GM12878 (cell line): ENCODE measurements around the gene WRAP73. TPM values are rescaled to one million over a fixed set of nuclear protein-coding genes. Genes with fewer than 3 reads are reported as not detected.

Source experiments
- ATAC-seq: fragments of 200-7000 bp; cut with Tn5 transposase; 3 replicates; pipeline ENCODE4 v1.9.1; 2020; ENCODE audit warnings: mild to moderate bottlenecking, moderate library complexity
- BruUV-seq: library from RNA; stranded (reverse); fragments of 400-500 nt; replicated peaks from 2 replicates; lab custom pipeline; 2021; lab: Mats Ljungman, UMichigan
- CTCF ChIA-PET: fragments of 300-600 bp; sonication (Branson Sonifier 250); formaldehyde crosslinking; extraction: SDS; loops from one replicate; lab custom pipeline; 2021; ENCODE audit warnings: inconsistent platforms; lab: Yijun Ruan, JAX
- POLR2A ChIA-PET: fragments of 350-600 bp; formaldehyde crosslinking; extraction: SDS; loops from one replicate; lab custom pipeline; 2021; ENCODE audit warnings: inconsistent platforms; lab: Charles Lee
- RAD21 ChIA-PET: fragments of 300-600 bp; sonication (Branson Sonifier 250); formaldehyde crosslinking; loops from one replicate; lab custom pipeline; 2023; ENCODE audit warnings: antibody characterized with exemption; ENCODE audit not compliant: unreplicated experiment; lab: Charles Lee
- SMC1A ChIA-PET: fragments of 300-600 bp; sonication (Branson Sonifier 250); formaldehyde crosslinking; loops from one replicate; lab custom pipeline; 2023; ENCODE audit not compliant: unreplicated experiment, uncharacterized antibody; lab: Charles Lee
- DNase-seq: peaks from one replicate; pipeline ENCODE4 v3.0.0-alpha.2; 2011; ENCODE audit warnings: low read depth, low spot score
- FAIRE-seq: peaks from 3 replicates; lab custom pipeline; 2011; peaks lifted over from hg19 to GRCh38; lab: Jason Lieb, UNC
- H2AFZ ChIP-seq: 2 replicates; pipeline ENCODE4 v1.6.0; 2011; ENCODE audit warnings: low read depth, low read length, control low read depth; ENCODE audit not compliant: control insufficient read depth
- H3K27ac ChIP-seq: 2 replicates; pipeline ENCODE4 v1.5.1; 2011; ENCODE audit warnings: control low read depth; ENCODE audit not compliant: control insufficient read depth, insufficient read depth
- H3K27me3 ChIP-seq, 2 experiments: replicated peaks in 1 of 2; 2 replicates each; pipeline versions ENCODE4 v1.6.0 to v1.6.1; 2011; ENCODE audit warnings: low read length in 1 of 2; ENCODE audit not compliant: control insufficient read depth in 2 of 2, insufficient read depth in 2 of 2
- H3K36me3 ChIP-seq, 2 experiments: 2 replicates each; pipeline ENCODE4 v1.5.1; 2011; ENCODE audit warnings: low read length in 1 of 2; ENCODE audit not compliant: control insufficient read depth in 2 of 2, insufficient read depth in 2 of 2
- H3K4me1 ChIP-seq: 2 replicates; pipeline ENCODE4 v1.6.1; 2011; ENCODE audit warnings: mild to moderate bottlenecking, low read length, moderate library complexity, mixed read lengths; ENCODE audit not compliant: control insufficient read depth, insufficient read depth
- H3K4me2 ChIP-seq: 2 replicates; pipeline ENCODE4 v1.6.0; 2011; ENCODE audit warnings: control low read depth; ENCODE audit not compliant: control insufficient read depth, insufficient read depth
- H3K4me3 ChIP-seq: fragments of 200-600 bp; sonication (generic); 2 replicates; pipeline ENCODE4 v1.5.1; 2016
- H3K79me2 ChIP-seq: 2 replicates; pipeline ENCODE4 v1.6.0; 2011; ENCODE audit warnings: low read length; ENCODE audit not compliant: control insufficient read depth, insufficient read depth
- H3K9ac ChIP-seq: 2 replicates; pipeline ENCODE4 v1.8.0; 2011; ENCODE audit warnings: low read length, control low read depth, mixed read lengths; ENCODE audit not compliant: control insufficient read depth, insufficient read depth
- H3K9me3 ChIP-seq: replicated peaks from 3 replicates; pipeline ENCODE4 v1.5.1; 2011; ENCODE audit warnings: mild to moderate bottlenecking, low read length; ENCODE audit not compliant: control insufficient read depth, insufficient read depth
- H4K20me1 ChIP-seq: 2 replicates; pipeline ENCODE4 v1.6.0; 2011; ENCODE audit not compliant: control insufficient read depth, insufficient read depth
- CBX5 ChIP-seq: sonication (generic); IDR thresholded peaks from 2 replicates; pipeline ENCODE4 v1.6.1; 2016; ENCODE audit warnings: low read depth, moderate library complexity, mild to moderate bottlenecking, inconsistent platforms
- CTCF ChIP-seq, 3 experiments: IDR thresholded peaks in 2 of 3; conservative IDR thresholded peaks in 1 of 3; 2 replicates each; pipeline ENCODE4 v1.5.1; 2011; ENCODE audit warnings: low read depth in 3 of 3, low read length in 3 of 3, mild to moderate bottlenecking in 3 of 3, control low read depth in 2 of 3, moderate library complexity in 2 of 3, inconsistent platforms in 1 of 3, mixed read lengths in 1 of 3; ENCODE audit not compliant: control insufficient read depth in 2 of 3, insufficient read depth in 1 of 3; ENCODE audit errors: extremely low read depth in 1 of 3
- HDAC2 ChIP-seq: fragments of 200-600 bp; sonication (generic); IDR thresholded peaks from 2 replicates; pipeline ENCODE4 v1.6.1; 2017
- MAX ChIP-seq: IDR thresholded peaks from 2 replicates; pipeline ENCODE4 v1.6.1; 2012; ENCODE audit warnings: low read depth, low read length, improper control_type of control experiment
- MLLT1 ChIP-seq: fragments of 450-650 bp; IDR thresholded peaks from 2 replicates; pipeline ENCODE4 v1.6.1; 2016; ENCODE audit warnings: mild to moderate bottlenecking
- NFYA ChIP-seq: IDR thresholded peaks from 2 replicates; pipeline ENCODE4 v1.6.1; 2011; ENCODE audit warnings: low read depth, mild to moderate bottlenecking, low read length, improper control_type of control experiment, borderline replicate concordance
- NFYB ChIP-seq: IDR thresholded peaks from 2 replicates; pipeline ENCODE4 v1.6.1; 2011; ENCODE audit warnings: low read depth, mild to moderate bottlenecking, low read length, improper control_type of control experiment, moderate library complexity; ENCODE audit not compliant: insufficient read depth
- SMAD1 ChIP-seq: fragments of 450-650 bp; IDR thresholded peaks from 2 replicates; pipeline ENCODE4 v1.6.1; 2018; ENCODE audit warnings: mild to moderate bottlenecking, low read depth; ENCODE audit not compliant: partially characterized antibody
- SMARCA5 ChIP-seq: fragments of 450-650 bp; IDR thresholded peaks from 2 replicates; pipeline ENCODE4 v1.6.1; 2017; ENCODE audit warnings: mild to moderate bottlenecking
- TCF3 ChIP-seq: IDR thresholded peaks from 2 replicates; pipeline ENCODE4 v1.6.1; 2012; ENCODE audit warnings: low read depth, mild to moderate bottlenecking, low read length, borderline replicate concordance; ENCODE audit not compliant: insufficient read depth
- ZNF24 ChIP-seq: fragments of 450-650 bp; IDR thresholded peaks from 2 replicates; pipeline ENCODE4 v1.6.1; 2017; ENCODE audit warnings: antibody characterized with exemption, mild to moderate bottlenecking
- WGBS: methylation state at CpG from one replicate; pipeline ENCODE4 v1.1.6; 2016; ENCODE audit warnings: low lambda C conversion rate; ENCODE audit not compliant: insufficient replicate concordance, insufficient coverage; ENCODE audit errors: missing lambda C conversion rate; 5-methylcytosine and 5-hydroxymethylcytosine counted together
- in situ Hi-C: fragments of 300-500 bp; cut with MboI; formaldehyde crosslinking; loops from 9 replicates; pipeline ENCODE4 v1.14.3; 2018; ENCODE audit warnings: mixed read lengths
- intact Hi-C: fragments of 100-400 bp; cut with micrococcal nuclease; formaldehyde crosslinking; loops from one replicate; pipeline ENCODE4 v1.14.2; 2022; ENCODE audit not compliant: unreplicated experiment
- polyA plus RNA-seq, 11 experiments: library from polyadenylated mRNA; depleted of rRNA in 4 of 11; unstranded in 6 of 11; stranded (reverse) in 5 of 11; fragments of >200 nt; fragmentation: Nextera tagmentation in 4 of 11; fragmentation: Illumina TruSeq in 1 of 11; extraction: Ambion mirVana in 4 of 11; extraction: Trizol in 1 of 11; gene quantifications; 1 replicate in 1 of 11; 2 replicates in 10 of 11; pipeline versions ENCODE4 v1.2.1 to v1.2.3, GENCODE V29; 2011 to 2016; ENCODE audit warnings: inconsistent platforms in 2 of 11, missing spikeins in 2 of 11, low read depth in 1 of 11
- total RNA-seq, 4 experiments: library from RNA; depleted of rRNA in 3 of 4; stranded (reverse); fragments of >200 nt in 3 of 4; fragmentation: Illumina TruSeq in 1 of 4; extraction: Trizol in 1 of 4; gene quantifications; 2 replicates each; pipeline versions ENCODE4 v1.2.1 to v1.2.3, GENCODE V29; 2013 to 2021

WRAP73 gene
- total and polyA plus RNA-seq, 10 of the 15 experiments (the other 5 are each of a cell fraction or from before 2014, with no cell fraction given): 3.2 to 65.8 (median 48.0) TPM

GRCh38 chr1:3588395-3588794 is 61.5 kb downstream of the WRAP73 start (continued):
- TF ChIP-seq SMARCA5: no peak
- no peak for TF ChIP-seq HDAC2
- TF ChIP-seq NFYB: no peak
- TF ChIP-seq CBX5: no peak

- 67% methylated on average over 24 of the region's 24 CpGs for WGBS
- Histone ChIP-seq H3K9ac (no peak overlapping the region), H4K20me1 (no peaks in the 10 kb centered on the region), H3K4me3 (no peak overlapping the region), H3K4me2 (no peak overlapping the region), H3K27me3 (no peaks in the 10 kb centered on the region), H3K36me3 (no peaks in the 10 kb centered on the region), H2AFZ (no peak overlapping the region), H3K4me1 (no peaks in the 10 kb centered on the region), H3K27ac (no peak overlapping the region), H3K79me2 (no peaks in the 10 kb centered on the region), H3K9me3 (no peaks in the 10 kb centered on the region; the same call in 2 of the 3 replicates)
- ChIA-PET SMC1A (no interaction called here), POLR2A (no interaction called here), CTCF (no interaction called here), RAD21 (no interaction called here)
- FAIRE-seq: no peak
- no peak for ATAC-seq
- no TSS peak for BruUV-seq
- DNase-seq: no peak
- intact Hi-C loops (no loop called here), in situ Hi-C loops (no loop called here)
- no peak for TF ChIP-seq NFYA
- TF ChIP-seq SMAD1: no peak
- TF ChIP-seq TCF3: no peak
- no peak for TF ChIP-seq MAX
- no peak for TF ChIP-seq CTCF (IDR thresholded peaks at IDR 0.05 in 2 of 3, conservative IDR thresholded peaks at IDR 0.05 in 1 of 3; ENCODE audit: control insufficient read depth in 2 of 3, extremely low read depth in 1 of 3, insufficient read depth in 1 of 3, low read depth in 3 of 3, low read length in 3 of 3)
- TF ChIP-seq NFYB: no peak
- no peak for TF ChIP-seq ZNF24
- TF ChIP-seq MLLT1: no peak
Observed at GRCh38 chr1:3586986-3587759, 62.7 kb downstream of the WRAP73 start.
